ENCODE measurements around the gene G3BP2. TPM values are rescaled to one million over a fixed set of nuclear protein-coding genes. Genes with fewer than 3 reads are reported as not detected.

Gene G3BP2
- total RNA-seq, 2 donors from 2014 or later, result 118 to 122 TPM

DNA sequence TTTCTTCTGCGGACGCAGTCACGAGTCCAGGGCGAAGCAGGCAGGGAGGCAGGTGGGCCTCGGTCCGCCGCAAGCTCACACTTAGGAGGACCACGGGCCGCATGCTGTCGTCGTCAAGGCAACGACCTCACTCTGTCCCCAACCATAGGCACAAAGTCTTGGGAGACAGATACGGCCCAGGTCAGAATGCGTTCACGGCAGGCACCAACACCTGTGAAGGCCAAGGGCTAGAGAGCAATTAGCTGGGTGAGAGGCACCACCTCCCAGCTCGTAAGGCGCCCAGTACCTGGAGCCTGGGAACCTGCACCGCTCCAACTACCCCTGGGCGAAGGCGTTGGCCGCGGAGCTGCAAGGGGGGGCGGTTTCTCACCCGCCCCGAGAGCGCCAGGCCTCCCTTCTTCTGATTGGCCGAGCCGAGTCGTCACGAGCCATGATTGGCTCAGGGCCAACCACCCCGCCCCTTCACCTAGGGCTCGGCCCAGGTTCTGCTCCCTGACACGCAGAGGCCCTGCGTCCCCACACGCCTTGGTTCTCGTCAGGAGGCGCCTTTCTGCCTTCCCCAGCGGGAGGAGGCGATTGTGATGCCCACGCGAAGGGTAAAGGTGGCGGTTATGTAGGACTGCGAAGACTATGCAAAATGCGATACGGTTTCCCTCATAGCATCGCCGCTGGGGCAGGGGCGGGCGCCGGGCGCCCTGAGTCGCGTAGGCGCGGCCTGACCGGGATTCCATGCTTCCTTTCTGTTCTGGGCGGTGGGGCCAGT lies 42.9 kb downstream of the G3BP2 start, which contains the start of gene CDKL2:
Gene CDKL2 (minus strand): TSS at position 355 of the 763 bp plus-strand sequence. CDS start 4,540 bp downstream, outside the sequence.
- Mint-ChIP-seq H3K27ac (peak within 1 kb of the TSS; percentile 65 to 86), H3K9me3 (no peaks in the 10 kb centered on the region), H3K36me3 (peaks cover 0 to 5% of the 10 kb centered on the region in 2 donors)
- DNase-seq (ENCODE audit: low spot score in 2 of 2) (peak; percentile 91 to 94), ATAC-seq (peak; percentile 98 to 99)

DNA sequence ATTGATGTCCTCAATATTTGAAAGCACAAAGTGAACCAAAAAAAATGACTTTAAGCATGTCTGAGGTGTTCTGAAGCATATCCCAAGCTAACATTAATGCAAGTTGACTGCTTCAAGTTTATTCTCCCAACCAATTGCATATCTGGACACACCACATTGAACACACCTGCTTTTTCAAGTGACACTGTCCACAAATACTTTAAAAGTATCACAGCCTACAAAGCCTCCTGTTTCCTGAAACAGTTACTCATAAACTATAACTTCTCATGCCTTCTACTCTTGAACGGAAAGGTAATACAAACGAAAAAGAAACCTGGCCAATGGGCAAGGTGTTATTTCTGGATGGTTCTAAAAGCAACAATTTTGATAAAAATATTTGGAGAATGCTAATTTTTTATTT lies 44.0 kb downstream of the G3BP2 start:
- no peak for DNase-seq (ENCODE audit: low spot score in 2 of 2)
- Mint-ChIP-seq H3K27ac (no peak overlapping the region), H3K9me3 (no peaks in the 10 kb centered on the region), H3K36me3 (peaks cover 0 to 5% of the 10 kb centered on the region in 2 donors)
- ATAC-seq, result no peak

DNA sequence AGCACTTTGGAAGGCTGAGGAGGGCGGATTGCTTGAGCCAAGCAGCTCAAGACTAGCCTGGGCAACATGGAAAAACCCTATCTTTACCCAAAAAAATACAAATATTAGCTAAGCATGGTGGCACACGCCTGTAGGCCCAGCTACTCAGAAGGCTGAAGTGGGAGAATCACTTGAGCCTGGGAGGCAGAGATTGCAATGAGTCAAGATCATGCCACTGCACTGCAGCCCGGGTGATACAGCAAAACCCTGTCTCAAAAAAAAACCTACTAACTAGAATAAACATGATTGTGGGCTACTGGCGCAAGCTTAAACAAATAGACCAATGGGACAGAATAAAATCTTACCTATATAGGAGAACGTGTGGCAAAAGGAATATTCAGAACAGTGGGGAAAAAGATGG lies 50.2 kb downstream of the G3BP2 start:
- H3K27ac Mint-ChIP-seq, result peak overlapping the region in 1 of 2 donors; percentile 55
- ATAC-seq (no peak), DNase-seq (ENCODE audit: low spot score in 2 of 2) (no peak)
- H3K9me3 Mint-ChIP-seq, result no peaks in the 10 kb centered on the region
- no peaks in the 10 kb centered on the region for H3K36me3 Mint-ChIP-seq

DNA sequence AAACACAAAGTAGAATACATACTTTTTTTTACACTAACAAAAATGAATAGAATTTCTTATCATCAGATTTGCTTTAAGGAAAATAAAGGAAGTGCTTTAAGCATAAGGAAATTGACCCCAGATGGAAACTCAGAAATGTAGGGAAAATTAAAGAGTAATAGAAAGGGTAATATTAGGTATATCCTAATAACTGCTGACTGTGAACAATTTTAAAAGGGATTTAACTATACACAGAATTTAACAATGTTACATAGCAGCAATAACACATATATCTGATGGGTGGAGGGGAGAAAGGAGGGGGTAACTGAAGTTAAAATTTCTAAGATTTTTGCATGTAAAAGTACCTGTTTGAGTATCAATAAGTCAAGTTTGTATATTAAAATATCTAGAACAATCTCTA lies 51.5 kb downstream of the G3BP2 start:
- H3K9me3 Mint-ChIP-seq, result no peaks in the 10 kb centered on the region
- no peaks in the 10 kb centered on the region for H3K36me3 Mint-ChIP-seq
- no peak for DNase-seq (ENCODE audit: low spot score in 2 of 2)
- no peak overlapping the region for H3K27ac Mint-ChIP-seq
- no peak for ATAC-seq

DNA sequence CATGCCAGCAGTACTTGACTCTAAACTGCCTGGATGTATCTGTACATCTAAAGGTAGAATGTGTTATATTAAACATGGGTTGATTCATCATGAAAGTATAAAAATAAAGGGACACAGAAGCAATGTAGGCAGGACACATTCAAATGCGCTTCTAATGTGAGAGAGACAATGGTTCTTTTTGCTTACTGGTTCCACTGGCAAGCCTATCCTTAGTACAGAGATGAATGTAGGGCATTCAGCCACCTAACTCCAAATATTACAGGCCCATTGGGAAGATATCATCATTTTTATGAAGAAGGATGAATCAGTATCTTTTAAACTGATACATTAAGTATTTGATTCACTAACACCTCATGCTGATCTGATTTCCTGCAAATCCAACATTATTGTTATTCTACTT lies 60.9 kb downstream of the G3BP2 start:
- ATAC-seq (no peak), DNase-seq (ENCODE audit: low spot score in 2 of 2) (no peak)
- Mint-ChIP-seq H3K36me3 (no peaks in the 10 kb centered on the region), H3K9me3 (no peaks in the 10 kb centered on the region), H3K27ac (no peak overlapping the region)

DNA sequence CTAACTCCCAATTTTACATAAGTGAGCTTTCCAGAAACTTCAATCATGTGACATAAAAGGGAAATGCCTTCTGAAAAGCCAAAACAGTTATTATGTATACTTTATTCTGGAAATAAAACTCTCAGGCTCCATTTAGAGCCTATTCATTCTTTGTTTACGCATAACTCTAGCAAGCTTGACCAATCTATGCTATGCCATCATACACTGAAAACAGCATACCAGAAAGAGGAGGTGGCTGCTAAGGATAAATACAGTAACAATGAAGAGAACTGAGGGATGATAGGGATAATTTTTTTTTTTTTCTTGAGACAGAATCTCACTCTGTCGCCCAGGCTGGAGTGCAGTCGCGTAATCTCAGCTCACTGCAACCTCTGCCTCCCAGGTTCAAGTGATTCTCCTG lies 67.3 kb downstream of the G3BP2 start:
- no peak overlapping the region for H3K27ac Mint-ChIP-seq
- no peaks in the 10 kb centered on the region for H3K9me3 Mint-ChIP-seq
- H3K36me3 Mint-ChIP-seq, result no peaks in the 10 kb centered on the region
- DNase-seq (ENCODE audit: low spot score in 2 of 2) (no peak), ATAC-seq (no peak)

DNA sequence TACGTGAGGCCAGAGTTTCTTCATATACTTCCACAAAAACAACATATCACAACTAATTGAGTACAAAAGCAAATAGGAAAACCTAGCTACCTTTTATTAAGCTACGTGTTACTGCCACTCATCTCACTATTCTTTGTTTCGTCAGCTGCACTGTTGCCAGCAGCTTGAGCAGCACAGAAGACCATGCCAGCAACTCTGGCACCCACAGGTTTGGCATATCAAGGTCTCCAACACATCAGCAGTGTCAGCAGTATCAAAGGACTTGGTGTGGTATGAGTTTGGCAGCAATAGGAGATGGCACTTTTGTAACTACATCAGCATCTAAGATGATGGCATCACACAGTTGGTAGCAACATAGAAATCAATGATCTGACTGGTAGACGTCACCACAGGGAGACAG lies 73.6 kb downstream of the G3BP2 start:
- no peak overlapping the region for H3K27ac Mint-ChIP-seq
- no peak for DNase-seq (ENCODE audit: low spot score in 2 of 2)
- no peaks in the 10 kb centered on the region for H3K36me3 Mint-ChIP-seq
- H3K9me3 Mint-ChIP-seq, result no peaks in the 10 kb centered on the region
- ATAC-seq, result no peak

DNA sequence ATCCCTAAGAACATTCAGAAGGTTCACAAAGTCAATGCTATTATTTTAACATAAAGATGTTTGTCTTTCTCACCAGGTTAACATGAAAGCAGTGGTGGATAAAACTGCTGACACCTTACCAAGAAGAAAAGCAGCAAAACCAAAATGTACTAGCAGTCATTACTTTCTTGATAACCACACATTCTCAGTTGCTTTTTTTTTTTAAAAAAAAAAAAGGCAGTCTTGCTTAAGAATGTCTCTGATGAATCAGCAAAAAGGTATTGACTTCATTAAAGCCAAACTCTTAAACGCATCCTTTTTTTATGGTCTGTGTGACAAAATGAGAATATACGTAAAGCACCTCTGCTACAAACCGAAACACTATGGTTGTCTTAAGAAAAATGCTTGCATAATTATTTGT lies 74.8 kb downstream of the G3BP2 start:
- peak in 1 of 2 donors; percentile 51 for ATAC-seq

DNA sequence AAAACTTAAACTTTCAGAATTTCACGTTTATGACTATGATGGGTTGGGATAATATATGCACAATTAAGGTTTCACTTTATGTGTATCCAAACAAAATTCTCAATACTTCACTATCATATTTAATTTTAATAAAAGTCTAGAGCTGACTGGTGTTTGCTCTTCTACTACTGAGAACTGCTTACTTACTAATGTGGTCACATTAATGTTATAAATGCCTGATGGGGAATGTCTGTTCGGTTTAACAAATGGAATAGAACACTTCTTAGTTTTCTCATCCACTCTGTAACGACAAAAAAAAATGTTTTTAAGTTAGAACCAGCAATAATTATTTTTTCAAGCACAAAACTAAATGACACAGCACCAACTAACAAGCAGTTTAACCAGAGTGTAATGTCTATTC lies 77.2 kb downstream of the G3BP2 start:
- ATAC-seq (no peak), DNase-seq (ENCODE audit: low spot score in 2 of 2) (no peak)
- no peaks in the 10 kb centered on the region for H3K9me3 Mint-ChIP-seq
- no peaks in the 10 kb centered on the region for H3K36me3 Mint-ChIP-seq
- no peak overlapping the region for H3K27ac Mint-ChIP-seq

More for the DNA sequence above, 74.8 kb downstream of the G3BP2 start:
- Mint-ChIP-seq H3K36me3 (no peaks in the 10 kb centered on the region), H3K27ac (no peak overlapping the region), H3K9me3 (no peaks in the 10 kb centered on the region)
- no peak for DNase-seq (ENCODE audit: low spot score in 2 of 2)

DNA sequence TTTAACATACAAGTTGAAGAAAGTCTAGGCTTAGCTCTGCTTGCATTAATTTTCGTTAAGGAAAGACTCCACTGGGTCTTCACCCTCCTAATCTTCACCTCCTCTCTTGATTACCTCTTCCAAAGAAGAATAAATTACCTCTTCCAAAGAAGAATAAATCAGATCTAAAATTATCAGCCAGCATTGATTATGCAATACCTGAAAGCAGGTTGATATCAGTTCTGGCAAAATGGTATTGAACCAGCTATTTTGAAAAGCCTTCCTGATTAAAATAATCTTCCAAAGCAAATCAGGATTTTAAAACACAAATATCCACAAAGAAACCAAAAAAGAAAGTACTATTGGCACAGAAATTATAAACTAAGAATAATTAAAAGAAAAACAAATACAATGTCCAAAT lies 79.8 kb downstream of the G3BP2 start:
- Mint-ChIP-seq H3K9me3 (no peaks in the 10 kb centered on the region), H3K27ac (no peak overlapping the region), H3K36me3 (no peaks in the 10 kb centered on the region)
- ATAC-seq (no peak), DNase-seq (ENCODE audit: low spot score in 2 of 2) (no peak)

Other genes starting within 250 kb of the G3BP2 start
- gene RCHY1, start 159.0 kb downstream of the G3BP2 start, total RNA-seq, result 10 to 100 TPM; 33.3 to 35.5 TPM
- gene THAP6, start 158.9 kb downstream of the G3BP2 start, total RNA-seq, result 10 to 100 TPM; 18.9 to 20.8 TPM
- not detected for gene ODAPH, start 117.3 kb downstream of the G3BP2 start, total RNA-seq
- gene CDKL2, start 42.9 kb downstream of the G3BP2 start, total RNA-seq, result 1 to 10 TPM; 1.5 to 2.9 TPM
- 10 to 100 TPM; 44.7 to 50.6 TPM for gene USO1, start 51.2 kb upstream of the G3BP2 start, total RNA-seq
- gene PPEF2, start 229.0 kb upstream of the G3BP2 start, total RNA-seq, result under 1 TPM in 1 of 2 donors, not detected in 1; 0.54 TPM